SH-SY5Y (cell line): ENCODE measurements around the gene EFHD2.

Experiments used
- GATA2 ChIP-seq: IDR thresholded peaks from 2 replicates; pipeline ENCODE4 v1.6.1; 2011; ENCODE audit warnings: mild to moderate bottlenecking, low read depth, low read length
- GATA3 ChIP-seq: IDR thresholded peaks from 2 replicates; pipeline ENCODE4 v1.6.1; 2011; ENCODE audit warnings: low read depth, mild to moderate bottlenecking, low read length, moderate library complexity

GRCh38 chr1:15370781-15371520 lies 38.7 kb upstream of the EFHD2 start:
- TF ChIP-seq GATA2 (no peak), GATA3 (no peak)
